Measurements from ENCODE around the gene COX15. TPM values are rescaled to one million over a fixed set of nuclear protein-coding genes. Genes with fewer than 3 reads are reported as not detected.

The COX15 gene
- polyA plus RNA-seq (ENCODE audit: low read depth in 6 of 6): 10 to 100 TPM; 34.9 to 61.5 (median 42.1) TPM

GRCh38 chr10:99732033-99732842, at the start of gene COX15, which contains the start of gene CUTC:
Gene COX15, minus strand, starts transcription at chr10:99732127. Its CDS starts 78 bp downstream, at chr10:99732049.
Gene CUTC, plus strand, starts transcription at chr10:99732234. Its CDS starts 115 bp downstream, at chr10:99732349.
- H3K27ac Mint-ChIP-seq: peak within 1 kb of the TSS; percentile 97 to 99 (median 98)
- DNase-seq (peak; percentile 92), ATAC-seq (ENCODE audit: low read depth in 2 of 2) (peak; percentile 87 to 88)
- H3K9me3 Mint-ChIP-seq: no peaks in the 10 kb centered on the region
- H3K27me3 Mint-ChIP-seq: no peaks in the 10 kb centered on the region
- H3K4me3 Mint-ChIP-seq: peak within 1 kb of the TSS; percentile 95 to 100 (median 100)
- peaks cover 8 to 55% (median 22%) of the 10 kb centered on the region in 3 donors for H3K4me1 Mint-ChIP-seq
- H3K36me3 Mint-ChIP-seq: peaks cover 11 to 12% of the 10 kb centered on the region in 2 donors

- Mint-ChIP-seq H3K36me3 (peaks cover 0 to 3% of the 10 kb centered on the region in 2 donors), H3K4me1 (peaks cover 26 to 36% (median 31%) of the 10 kb centered on the region in 3 donors), H3K4me3 (peak overlapping the region in 1 of 8 donors; percentile 57), H3K9me3 (peaks cover 0 to 7% (median 0%) of the 10 kb centered on the region in 7 donors), H3K27ac (peak overlapping the region in 2 of 6 donors; percentile 12 to 44), H3K27me3 (no peaks in the 10 kb centered on the region)
- DNase-seq (no peak), ATAC-seq (ENCODE audit: low read depth in 2 of 2) (peak in 1 of 2 donors; percentile 37)
These were observed 47.4 kb upstream of the COX15 start for GRCh38 chr10:99779335-99779734.

- no peaks in the 10 kb centered on the region for H3K36me3 Mint-ChIP-seq
- peak overlapping the region; percentile 19 to 92 (median 68) for H3K27ac Mint-ChIP-seq
- H3K4me1 Mint-ChIP-seq: peaks cover 26 to 36% (median 31%) of the 10 kb centered on the region in 3 donors
- H3K9me3 Mint-ChIP-seq: peaks cover 0 to 7% (median 0%) of the 10 kb centered on the region in 7 donors
- DNase-seq: no peak
- H3K27me3 Mint-ChIP-seq: no peaks in the 10 kb centered on the region
- peak overlapping the region in 7 of 8 donors; percentile 37 to 74 (median 53) for H3K4me3 Mint-ChIP-seq
- ATAC-seq (ENCODE audit: low read depth in 2 of 2): no peak
These were observed 46.2 kb upstream of the COX15 start for GRCh38 chr10:99777918-99778714.

GRCh38 chr10:99775850-99776249, 43.9 kb upstream of the COX15 start:
- no peaks in the 10 kb centered on the region for H3K27me3 Mint-ChIP-seq
- H3K9me3 Mint-ChIP-seq: peaks cover 0 to 7% (median 0%) of the 10 kb centered on the region in 7 donors
- H3K36me3 Mint-ChIP-seq: no peaks in the 10 kb centered on the region
- DNase-seq (no peak), ATAC-seq (ENCODE audit: low read depth in 2 of 2) (no peak)
- H3K4me1 Mint-ChIP-seq: peaks cover 26 to 36% (median 31%) of the 10 kb centered on the region in 3 donors
- no peak overlapping the region for H3K4me3 Mint-ChIP-seq
- peak overlapping the region in 1 of 6 donors; percentile 3 for H3K27ac Mint-ChIP-seq

DNA sequence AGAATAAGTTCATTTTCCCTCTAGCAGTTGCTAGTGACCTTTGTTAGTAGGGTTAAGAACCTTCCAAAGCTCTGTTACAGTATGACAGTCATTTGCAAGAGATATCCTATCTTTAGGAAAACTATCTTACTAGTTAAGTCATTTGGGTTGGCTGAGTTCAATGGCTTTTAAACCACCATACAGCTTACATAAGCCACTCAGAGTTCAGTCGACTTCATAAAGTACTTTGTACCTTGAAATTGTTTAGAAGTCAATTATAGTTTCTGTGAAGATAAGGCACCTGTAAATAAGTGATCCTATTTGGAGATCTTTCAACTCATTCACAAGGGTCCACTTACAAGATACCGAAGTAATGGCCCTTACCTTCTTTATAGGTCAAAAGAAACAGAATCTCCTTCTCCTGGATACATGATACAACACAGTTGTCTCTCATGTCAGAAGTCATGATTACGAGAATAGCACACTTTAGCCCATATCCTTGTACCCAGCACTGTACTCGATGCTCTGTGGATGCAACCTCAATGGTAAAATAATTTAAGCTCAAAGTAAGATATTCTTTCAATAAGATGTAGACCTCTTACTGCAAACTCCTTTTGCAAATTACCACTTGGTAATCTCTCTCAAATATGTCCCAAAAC, 38.6 kb upstream of the COX15 start:
- Mint-ChIP-seq H3K4me1 (no peaks in the 10 kb centered on the region), H3K36me3 (no peaks in the 10 kb centered on the region), H3K4me3 (no peak overlapping the region), H3K27ac (no peak overlapping the region), H3K9me3 (no peaks in the 10 kb centered on the region), H3K27me3 (no peaks in the 10 kb centered on the region)
- no peak for ATAC-seq (ENCODE audit: low read depth in 2 of 2)
- DNase-seq: no peak

GRCh38 chr10:99769706-99770105, 37.8 kb upstream of the COX15 start:
- H3K4me1 Mint-ChIP-seq: no peaks in the 10 kb centered on the region
- no peaks in the 10 kb centered on the region for H3K9me3 Mint-ChIP-seq
- H3K27ac Mint-ChIP-seq: no peak overlapping the region
- no peaks in the 10 kb centered on the region for H3K27me3 Mint-ChIP-seq
- no peak for DNase-seq
- ATAC-seq (ENCODE audit: low read depth in 2 of 2): no peak
- no peaks in the 10 kb centered on the region for H3K36me3 Mint-ChIP-seq
- no peak overlapping the region for H3K4me3 Mint-ChIP-seq

DNA sequence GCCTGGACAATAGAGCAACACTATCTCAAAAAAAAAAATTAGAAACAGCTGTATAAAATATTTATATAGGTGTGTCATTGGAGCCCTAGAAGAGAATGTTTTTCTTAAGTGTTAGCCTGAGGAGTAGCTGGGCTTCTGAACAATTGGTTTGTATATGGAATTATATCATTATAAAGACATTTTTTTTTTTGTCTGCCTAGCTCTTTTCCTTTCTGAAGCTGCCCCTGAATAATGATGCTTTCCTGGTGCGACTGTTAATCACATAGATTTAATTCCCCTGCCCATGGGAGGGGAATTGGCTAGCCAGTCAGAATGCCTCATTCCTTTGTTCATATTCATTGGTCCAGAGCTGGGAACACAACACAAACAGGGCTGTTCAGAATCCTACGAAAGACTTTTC, 36.6 kb upstream of the COX15 start:
- Mint-ChIP-seq H3K27me3 (no peaks in the 10 kb centered on the region), H3K36me3 (no peaks in the 10 kb centered on the region), H3K9me3 (peaks cover 0 to 2% (median 0%) of the 10 kb centered on the region in 7 donors), H3K4me3 (no peak overlapping the region), H3K4me1 (no peaks in the 10 kb centered on the region), H3K27ac (no peak overlapping the region)
- DNase-seq: no peak
- ATAC-seq (ENCODE audit: low read depth in 2 of 2): no peak

DNA sequence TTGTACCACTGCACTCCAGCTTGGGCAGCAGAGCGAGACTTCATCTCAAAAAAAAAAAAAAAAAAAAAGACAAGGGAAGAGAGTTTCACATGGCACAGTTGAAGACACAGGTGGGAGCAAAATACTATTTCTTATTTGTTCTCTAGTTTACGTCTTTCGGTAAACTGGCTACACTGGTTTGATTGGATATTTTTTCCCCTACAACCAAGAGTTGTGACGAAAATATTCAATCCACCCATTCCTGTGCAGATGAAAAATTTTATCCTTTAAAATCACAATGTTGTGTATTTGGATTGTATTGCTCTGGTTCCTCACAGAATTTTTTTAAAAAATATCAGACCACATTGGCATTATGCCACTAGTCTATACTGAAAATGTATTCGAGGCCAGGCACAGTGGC, 36.0 kb upstream of the COX15 start:
- no peak for ATAC-seq (ENCODE audit: low read depth in 2 of 2)

GRCh38 chr10:99766302-99766681, 34.4 kb upstream of the COX15 start:
- ATAC-seq (ENCODE audit: low read depth in 2 of 2): no peak
- H3K4me3 Mint-ChIP-seq: no peak overlapping the region
- no peak overlapping the region for H3K27ac Mint-ChIP-seq
- peaks cover 0 to 5% (median 2%) of the 10 kb centered on the region in 7 donors for H3K9me3 Mint-ChIP-seq
- no peak for DNase-seq
- no peaks in the 10 kb centered on the region for H3K27me3 Mint-ChIP-seq
- H3K4me1 Mint-ChIP-seq: no peaks in the 10 kb centered on the region
- H3K36me3 Mint-ChIP-seq: peaks cover 10 to 16% of the 10 kb centered on the region in 2 donors

More for the DNA sequence above, 36.0 kb upstream of the COX15 start:
- no peaks in the 10 kb centered on the region for H3K27me3 Mint-ChIP-seq
- H3K4me1 Mint-ChIP-seq: no peaks in the 10 kb centered on the region
- peaks cover 0 to 2% (median 0%) of the 10 kb centered on the region in 7 donors for H3K9me3 Mint-ChIP-seq
- H3K36me3 Mint-ChIP-seq: no peaks in the 10 kb centered on the region
- no peak for DNase-seq
- H3K4me3 Mint-ChIP-seq: no peak overlapping the region
- no peak overlapping the region for H3K27ac Mint-ChIP-seq

GRCh38 chr10:99765672-99766301, 33.9 kb upstream of the COX15 start:
- no peaks in the 10 kb centered on the region for H3K4me1 Mint-ChIP-seq
- peaks cover 0 to 5% (median 2%) of the 10 kb centered on the region in 7 donors for H3K9me3 Mint-ChIP-seq
- ATAC-seq (ENCODE audit: low read depth in 2 of 2) (no peak), DNase-seq (no peak)
- H3K4me3 Mint-ChIP-seq: no peak overlapping the region
- no peaks in the 10 kb centered on the region for H3K27me3 Mint-ChIP-seq
- peak overlapping the region in 1 of 6 donors; percentile 47 for H3K27ac Mint-ChIP-seq
- H3K36me3 Mint-ChIP-seq: peaks cover 15 to 21% of the 10 kb centered on the region in 2 donors

- no peak for ATAC-seq (ENCODE audit: low read depth in 2 of 2)
- Mint-ChIP-seq H3K27me3 (no peaks in the 10 kb centered on the region), H3K9me3 (peaks cover 0 to 5% (median 2%) of the 10 kb centered on the region in 7 donors), H3K27ac (peak overlapping the region in 1 of 6 donors; percentile 15), H3K4me3 (no peak overlapping the region), H3K36me3 (peaks cover 48 to 60% of the 10 kb centered on the region in 2 donors), H3K4me1 (peaks cover 1 to 6% (median 3%) of the 10 kb centered on the region in 3 donors)
- DNase-seq: no peak
These were observed 29.4 kb upstream of the COX15 start for GRCh38 chr10:99761365-99761764.

GRCh38 chr10:99760321-99760720, 28.4 kb upstream of the COX15 start:
- Mint-ChIP-seq H3K9me3 (peaks cover 0 to 5% (median 2%) of the 10 kb centered on the region in 7 donors), H3K4me3 (no peak overlapping the region), H3K27ac (no peak overlapping the region), H3K4me1 (peaks cover 3 to 13% (median 9%) of the 10 kb centered on the region in 3 donors), H3K27me3 (no peaks in the 10 kb centered on the region), H3K36me3 (peaks cover 48 to 60% of the 10 kb centered on the region in 2 donors)
- no peak for DNase-seq
- ATAC-seq (ENCODE audit: low read depth in 2 of 2): no peak

Measured in naive B cell (primary cell).